Upper lobe of left lung (tissue), 4 donors: Measurements from ENCODE around the gene ZNF844.

Experiments used
- CTCF ChIP-seq, 6 experiments: fragments of 450-650 bp in 4 of 6; fragments of 200-600 bp in 2 of 6; sonication (generic) in 2 of 6; IDR thresholded peaks; one replicate each; pipeline ENCODE4 v1.5.1; 2016 to 2019; ENCODE audit warnings: antibody characterized with exemption in 6 of 6
- EP300 ChIP-seq, 4 donors: sonication (generic); formaldehyde crosslinking; IDR thresholded peaks; one replicate each; pipeline ENCODE4 v1.5.1; 2017; ENCODE audit warnings: antibody characterized with exemption in 4 of 4, control low read depth in 2 of 4
- POLR2A ChIP-seq, 4 donors: fragments of 450-650 bp; IDR thresholded peaks; one replicate each; pipeline ENCODE4 v1.5.1; 2016 to 2017; ENCODE audit warnings: antibody characterized with exemption in 4 of 4, mild to moderate bottlenecking in 2 of 4
- POLR2AphosphoS5 ChIP-seq, 2 donors: sonication (generic); formaldehyde crosslinking; IDR thresholded peaks; one replicate each; pipeline ENCODE4 v1.5.1; 2017; ENCODE audit warnings: antibody characterized with exemption in 2 of 2

- no peak for TF ChIP-seq CTCF (IDR thresholded peaks at IDR 0.05)
- no peak for TF ChIP-seq POLR2A (IDR thresholded peaks at IDR 0.05)
- no peak for TF ChIP-seq POLR2AphosphoS5 (IDR thresholded peaks at IDR 0.05)
- no peak for TF ChIP-seq EP300 (IDR thresholded peaks at IDR 0.05)
These were observed 48.6 kb downstream of the ZNF844 start for GRCh38 chr19:12113121-12113520.
